H1 (cell line): Measurements from ENCODE around the gene GTF2IRD1. TPM values are rescaled to one million over a fixed set of nuclear protein-coding genes. Genes with fewer than 3 reads are reported as not detected.

Experiments used
- CTCF ChIA-PET: fragments of 300-600 bp; sonication (Branson Sonifier 250); formaldehyde crosslinking; loops from one replicate; lab custom pipeline; 2021; ENCODE audit not compliant: partially characterized antibody; lab: Charles Lee
- POLR2A ChIA-PET: fragments of 300-600 bp; sonication (Branson Sonifier 250); formaldehyde crosslinking; loops from one replicate; lab custom pipeline; 2021; ENCODE audit warnings: inconsistent platforms; ENCODE audit not compliant: partially characterized antibody; lab: Charles Lee
- DNase-seq, 2 experiments: peaks; one replicate each; pipeline versions ENCODE4 v3.0.0 to v3.0.0-alpha.2; 2010 to 2022; ENCODE audit warnings: low spot score in 2 of 2, low read depth in 1 of 2, mixed read lengths in 1 of 2
- FAIRE-seq: peaks from 2 replicates; lab custom pipeline; 2011; peaks lifted over from hg19 to GRCh38; lab: Jason Lieb, UNC
- H2AFZ ChIP-seq: 2 replicates; pipeline ENCODE4 v1.8.1; 2012; ENCODE audit warnings: low read length, inconsistent platforms
- H2AK5ac ChIP-seq: 2 replicates; pipeline ENCODE4 v1.6.1; 2013; ENCODE audit warnings: low read depth, low read length
- H2BK120ac ChIP-seq: replicated peaks from 2 replicates; pipeline ENCODE3; 2013; ENCODE audit warnings: low read depth, low read length, inconsistent platforms
- H2BK12ac ChIP-seq: 2 replicates; pipeline ENCODE4 v1.6.1; 2013; ENCODE audit warnings: low read depth, low read length
- H2BK15ac ChIP-seq: 2 replicates; pipeline ENCODE4 v1.6.1; 2013; ENCODE audit warnings: low read length
- H2BK20ac ChIP-seq: 2 replicates; pipeline ENCODE4 v1.6.1; 2013; ENCODE audit warnings: low read length
- H2BK5ac ChIP-seq: 2 replicates; pipeline ENCODE4 v1.6.1; 2013; ENCODE audit warnings: low read depth, low read length
- H3K14ac ChIP-seq: 2 replicates; pipeline ENCODE4 v1.6.1; 2013; ENCODE audit warnings: inconsistent platforms; ENCODE audit not compliant: insufficient read length
- H3K18ac ChIP-seq: 2 replicates; pipeline ENCODE4 v1.6.1; 2013; ENCODE audit warnings: low read length; ENCODE audit errors: extremely low read depth
- H3K23ac ChIP-seq: 2 replicates; pipeline ENCODE4 v1.6.1; 2013; ENCODE audit warnings: inconsistent platforms; ENCODE audit not compliant: insufficient read length
- H3K23me2 ChIP-seq: 2 replicates; pipeline ENCODE4 v1.6.1; 2013; ENCODE audit warnings: low read depth, low read length
- H3K27ac ChIP-seq: 2 replicates; pipeline ENCODE4 v1.6.1; 2011; ENCODE audit warnings: low read depth, low read length, inconsistent platforms
- H3K27me3 ChIP-seq, 4 experiments: replicated peaks in 1 of 4; 1 replicate in 1 of 4; 2 replicates in 3 of 4; pipeline versions ENCODE4 v1.6.1 to v1.8.1; 2011 to 2013; ENCODE audit warnings: low read length in 3 of 4, mild to moderate bottlenecking in 3 of 4, inconsistent platforms in 2 of 4, mixed read lengths in 2 of 4, moderate library complexity in 1 of 4; ENCODE audit not compliant: control insufficient read depth in 3 of 4, insufficient read depth in 3 of 4; ENCODE audit errors: extremely low read depth in 1 of 4
- H3K36me3 ChIP-seq, 4 experiments: 2 replicates each; pipeline versions ENCODE4 v1.6.1 to v1.8.1; 2011 to 2013; ENCODE audit warnings: mild to moderate bottlenecking in 4 of 4, low read length in 3 of 4, moderate library complexity in 2 of 4, control low read depth in 1 of 4, inconsistent platforms in 1 of 4; ENCODE audit not compliant: insufficient read depth in 4 of 4, control insufficient read depth in 2 of 4
- H3K4ac ChIP-seq: replicated peaks from 2 replicates; pipeline ENCODE3; 2013; ENCODE audit warnings: low read length, low read depth, mixed read lengths, inconsistent platforms; ENCODE audit not compliant: insufficient read length
- H3K4me1 ChIP-seq, 4 experiments: replicated peaks in 1 of 4; 1 replicate in 1 of 4; 2 replicates in 3 of 4; pipeline versions ENCODE4 v1.6.1 to v1.8.1; 2011 to 2013; ENCODE audit warnings: low read length in 3 of 4, inconsistent platforms in 2 of 4, mixed read lengths in 1 of 4; ENCODE audit not compliant: insufficient read depth in 4 of 4, control insufficient read depth in 3 of 4
- H3K4me2 ChIP-seq, 2 experiments: 2 replicates each; pipeline versions ENCODE4 v1.6.1 to v1.8.1; 2011 to 2013; ENCODE audit warnings: low read depth in 2 of 2, low read length in 2 of 2, control low read depth in 1 of 2, inconsistent platforms in 1 of 2, mild to moderate bottlenecking in 1 of 2; ENCODE audit not compliant: insufficient read depth in 1 of 2
- H3K4me3 ChIP-seq, 4 experiments: fragments of 200-600, 300-600 bp in 1 of 4; sonication (generic), shearing (Covaris generic), sonication (Bioruptor Twin) in 1 of 4; 2 replicates each; pipeline versions ENCODE4 v1.5.1 to v1.8.1; 2011 to 2016; ENCODE audit warnings: low read length in 4 of 4, low read depth in 3 of 4, control low read depth in 2 of 4, inconsistent platforms in 2 of 4, mild to moderate bottlenecking in 2 of 4, mixed read lengths in 1 of 4, moderate library complexity in 1 of 4; ENCODE audit not compliant: insufficient read depth in 2 of 4; ENCODE audit errors: extremely low read depth in 1 of 4
- H3K56ac ChIP-seq: replicated peaks from 2 replicates; pipeline ENCODE3; 2013; ENCODE audit warnings: low read depth, mild to moderate bottlenecking, mixed read lengths, low read length, inconsistent platforms; ENCODE audit not compliant: insufficient read length
- H3K79me1 ChIP-seq: 2 replicates; pipeline ENCODE4 v1.6.1; 2013; ENCODE audit warnings: low read depth, low read length, control low read depth
- H3K79me2 ChIP-seq, 2 experiments: 2 replicates each; pipeline versions ENCODE4 v1.6.1 to v1.8.1; 2012 to 2013; ENCODE audit warnings: low read length in 2 of 2, mild to moderate bottlenecking in 2 of 2, inconsistent platforms in 1 of 2; ENCODE audit not compliant: insufficient read depth in 2 of 2, control insufficient read depth in 1 of 2
- H3K9ac ChIP-seq, 4 experiments: replicated peaks in 1 of 4; 1 replicate in 1 of 4; 2 replicates in 3 of 4; pipeline versions ENCODE4 v1.6.1 to v1.8.1; 2011 to 2013; ENCODE audit warnings: low read depth in 3 of 4, low read length in 3 of 4, control low read depth in 2 of 4, mild to moderate bottlenecking in 2 of 4, moderate library complexity in 2 of 4, inconsistent platforms in 1 of 4; ENCODE audit errors: extremely low read depth in 1 of 4
- H3K9me3 ChIP-seq, 2 experiments: 2 replicates each; pipeline versions ENCODE4 v1.6.1 to v1.8.1; 2012 to 2013; ENCODE audit warnings: mild to moderate bottlenecking in 2 of 2, moderate library complexity in 2 of 2, control low read depth in 1 of 2, inconsistent platforms in 1 of 2, low read depth in 1 of 2, low read length in 1 of 2, mixed read lengths in 1 of 2; ENCODE audit not compliant: insufficient read depth in 2 of 2
- H4K20me1 ChIP-seq, 2 experiments: replicated peaks in 1 of 2; 2 replicates each; pipeline versions ENCODE3 to v1.8.1; 2011 to 2013; ENCODE audit warnings: inconsistent platforms in 2 of 2, low read length in 2 of 2, mild to moderate bottlenecking in 1 of 2; ENCODE audit not compliant: insufficient read depth in 2 of 2, control insufficient read depth in 1 of 2
- H4K5ac ChIP-seq: 2 replicates; pipeline ENCODE4 v1.6.1; 2013; ENCODE audit warnings: low read length, low read depth, mixed read lengths, inconsistent platforms; ENCODE audit not compliant: insufficient read length
- H4K8ac ChIP-seq: 2 replicates; pipeline ENCODE4 v1.8.0; 2013; ENCODE audit warnings: mild to moderate bottlenecking, moderate library complexity, low read length, inconsistent platforms; ENCODE audit not compliant: insufficient read depth; ENCODE audit errors: extremely low read depth
- H4K91ac ChIP-seq: replicated peaks from 2 replicates; pipeline ENCODE3; 2013; ENCODE audit warnings: low read length, mixed read lengths, inconsistent platforms; ENCODE audit not compliant: insufficient read length
- CBX5 ChIP-seq: fragments of 300-800, 300-1000 bp; sonication (generic); IDR thresholded peaks from 2 replicates; pipeline ENCODE4 v1.7.1; 2016; ENCODE audit warnings: antibody characterized with exemption, low read length, low read depth
- KDM4A ChIP-seq: IDR thresholded peaks from one replicate; pipeline ENCODE4 v1.7.1; 2012; ENCODE audit warnings: low read depth, mild to moderate bottlenecking, moderate library complexity, low read length, inconsistent platforms; ENCODE audit not compliant: severe bottlenecking
- TAF7 ChIP-seq: optimal IDR thresholded peaks from 2 replicates; pipeline ENCODE3; 2011; ENCODE audit warnings: low read depth, mild to moderate bottlenecking, inconsistent platforms, low read length, moderate library complexity, borderline replicate concordance
- WGBS, 2 experiments: shearing (Covaris generic) in 1 of 2; methylation state at CpG; one replicate each; pipeline versions ENCODE4 v1.1.6 to v1.1.7; 2013 to 2015; ENCODE audit warnings: low lambda C conversion rate in 2 of 2, mixed read lengths in 2 of 2, inconsistent platforms in 1 of 2, low coverage in 1 of 2, missing lambda C conversion rate in 1 of 2; ENCODE audit not compliant: insufficient replicate concordance in 2 of 2, insufficient coverage in 1 of 2, insufficient read length in 1 of 2; ENCODE audit errors: extremely low coverage in 1 of 2, missing lambda C conversion rate in 1 of 2; 5-methylcytosine and 5-hydroxymethylcytosine counted together
- polyA plus RNA-seq, 7 experiments: library from polyadenylated mRNA; depleted of rRNA in 3 of 7; stranded (reverse) in 5 of 7; unstranded in 2 of 7; fragments of >200 nt in 5 of 7; fragments of 200-250 nt in 2 of 7; gene quantifications; 1 replicate in 5 of 7; 2 replicates in 1 of 7; 4 replicates in 1 of 7; pipeline versions ENCODE4 v1.2.1 to v1.2.3, GENCODE V29; 2011 to 2013; ENCODE audit warnings: missing spikeins in 2 of 7, mixed read lengths in 2 of 7
- total RNA-seq: library from RNA; stranded (reverse); fragmentation: NEBNext Ultra II Directional; extraction: Animal tissue kit (Norgen Biotek cat#: 25700); gene quantifications from 2 replicates; pipeline ENCODE4 v1.2.1, GENCODE V29; 2021

The GTF2IRD1 gene
- total and polyA plus RNA-seq, 2 of the 8 experiments (the other 6 are each of a cell fraction or from before 2014, with no cell fraction given) = 27.4 to 45.4 TPM

DNA sequence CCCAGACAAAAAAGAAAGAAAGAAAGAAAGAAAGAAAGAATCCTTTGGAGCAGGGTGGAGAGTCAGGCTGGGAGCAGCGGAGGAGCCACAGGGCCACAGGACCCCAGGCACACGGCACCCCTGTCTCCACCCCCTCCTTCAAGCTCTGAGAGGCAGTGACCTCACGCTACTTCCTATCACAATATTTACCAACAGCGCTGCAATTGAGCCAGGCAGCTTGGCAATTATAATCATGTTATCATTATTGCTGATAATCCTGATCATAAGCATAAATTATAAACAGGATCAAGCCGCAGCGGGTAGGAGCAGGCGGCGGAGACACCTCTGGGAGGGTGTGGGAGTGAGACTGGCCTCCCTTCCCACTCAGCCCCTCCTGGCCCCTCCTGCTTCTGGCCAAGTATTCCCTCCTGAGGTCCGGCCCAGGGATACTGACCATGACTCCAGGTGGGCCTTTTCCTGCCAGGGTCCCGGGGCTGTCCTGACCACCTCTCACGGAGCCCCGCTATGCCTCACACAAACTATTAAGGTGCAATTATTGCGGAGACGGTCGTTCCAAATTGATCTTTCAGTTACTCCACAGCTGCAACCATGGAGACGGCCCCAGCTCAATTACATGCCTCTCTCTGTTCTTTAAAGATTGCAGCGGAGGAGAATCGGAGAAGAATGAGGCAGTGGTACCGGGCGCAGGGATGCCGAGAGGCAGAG is 10.0 kb upstream of the GTF2IRD1 start:
- no peak overlapping the region for H2BK15ac ChIP-seq
- no peak overlapping the region for H2BK120ac ChIP-seq
- H3K9me3 ChIP-seq = peaks cover 1 to 2% of the 10 kb centered on the region in 2 experiments; a peak in 3 of 4 replicates
- no peak overlapping the region for H3K18ac ChIP-seq
- no peak overlapping the region for H3K27ac ChIP-seq
- H3K4ac ChIP-seq = no peak overlapping the region
- no peak overlapping the region for H3K14ac ChIP-seq
- no peak overlapping the region for H3K4me3 ChIP-seq
- WGBS, 2 experiments = 95% methylated on average over 19 of the region's 21 CpGs; no CpG with 5 or more reads in 1 of the 2 experiments
- H3K36me3 ChIP-seq = no peaks in the 10 kb centered on the region
- H2BK5ac ChIP-seq = no peak overlapping the region
- no peak overlapping the region for H4K5ac ChIP-seq
- no peaks in the 10 kb centered on the region for H3K79me2 ChIP-seq
- H4K91ac ChIP-seq = no peak overlapping the region
- no peak overlapping the region for H3K9ac ChIP-seq
- H3K23ac ChIP-seq = no peak overlapping the region
- no peaks in the 10 kb centered on the region for H4K20me1 ChIP-seq
- ChIA-PET CTCF (interaction anchor here (0.6 to 2.0 kb wide), 8 partner anchors 8 to 167 kb away, joined by 3 to 9 read pairs (median 4); no protein-coding TSS in a partner anchor), POLR2A (interaction anchor here (1.0 kb wide), 1 partner anchor 15 kb away, joined by 3 read pairs; no protein-coding TSS in a partner anchor)
- H2BK12ac ChIP-seq = no peak overlapping the region
- no peaks in the 10 kb centered on the region for H3K27me3 ChIP-seq
- H2AFZ ChIP-seq = 0 out of 2 replicates have a peak overlapping the region, but pooled peaks have one; percentile 53
- H3K23me2 ChIP-seq = no peaks in the 10 kb centered on the region
- H4K8ac ChIP-seq = no peak overlapping the region
- H2BK20ac ChIP-seq = no peak overlapping the region
- TF ChIP-seq KDM4A = no peak
- TF ChIP-seq TAF7 = no peak
- TF ChIP-seq CBX5 = no peak
- no peak for FAIRE-seq
- no peak for DNase-seq
- H3K79me1 ChIP-seq = no peaks in the 10 kb centered on the region
- H3K56ac ChIP-seq = no peak overlapping the region
- no peak overlapping the region for H3K4me2 ChIP-seq
- H3K4me1 ChIP-seq = peaks cover 0 to 3% (median 0%) of the 10 kb centered on the region in 4 experiments; a peak in 1 of 7 replicates
- H2AK5ac ChIP-seq = no peak overlapping the region
